AG04449 (cell line): Measurements from ENCODE around the gene PELI1.

Source experiments
- CTCF ChIA-PET: fragments of 350-600 bp; formaldehyde crosslinking; extraction: SDS; loops from one replicate; lab custom pipeline; 2021; ENCODE audit warnings: antibody characterized with exemption; lab: Yijun Ruan, JAX
- POLR2A ChIA-PET: fragments of 400-600, 350-600 bp; formaldehyde crosslinking; extraction: SDS; loops from one replicate; lab custom pipeline; 2020; ENCODE audit warnings: antibody characterized with exemption, inconsistent platforms; lab: Yijun Ruan, JAX
- DNase-seq: peaks from one replicate; pipeline ENCODE4 v3.0.0-alpha.2; 2010; ENCODE audit warnings: low read depth, low spot score
- H3K4me3 ChIP-seq: 2 replicates; pipeline ENCODE4 v1.5.1; 2011; ENCODE audit warnings: low read depth, mild to moderate bottlenecking, control low read depth, low read length
- CTCF ChIP-seq: IDR thresholded peaks from one replicate; pipeline ENCODE4 v1.5.1; 2011; ENCODE audit warnings: mild to moderate bottlenecking, moderate library complexity, low read length, control low read depth, inconsistent platforms; ENCODE audit not compliant: insufficient read depth; ENCODE audit errors: missing control alignments

PELI1 gene

DNA sequence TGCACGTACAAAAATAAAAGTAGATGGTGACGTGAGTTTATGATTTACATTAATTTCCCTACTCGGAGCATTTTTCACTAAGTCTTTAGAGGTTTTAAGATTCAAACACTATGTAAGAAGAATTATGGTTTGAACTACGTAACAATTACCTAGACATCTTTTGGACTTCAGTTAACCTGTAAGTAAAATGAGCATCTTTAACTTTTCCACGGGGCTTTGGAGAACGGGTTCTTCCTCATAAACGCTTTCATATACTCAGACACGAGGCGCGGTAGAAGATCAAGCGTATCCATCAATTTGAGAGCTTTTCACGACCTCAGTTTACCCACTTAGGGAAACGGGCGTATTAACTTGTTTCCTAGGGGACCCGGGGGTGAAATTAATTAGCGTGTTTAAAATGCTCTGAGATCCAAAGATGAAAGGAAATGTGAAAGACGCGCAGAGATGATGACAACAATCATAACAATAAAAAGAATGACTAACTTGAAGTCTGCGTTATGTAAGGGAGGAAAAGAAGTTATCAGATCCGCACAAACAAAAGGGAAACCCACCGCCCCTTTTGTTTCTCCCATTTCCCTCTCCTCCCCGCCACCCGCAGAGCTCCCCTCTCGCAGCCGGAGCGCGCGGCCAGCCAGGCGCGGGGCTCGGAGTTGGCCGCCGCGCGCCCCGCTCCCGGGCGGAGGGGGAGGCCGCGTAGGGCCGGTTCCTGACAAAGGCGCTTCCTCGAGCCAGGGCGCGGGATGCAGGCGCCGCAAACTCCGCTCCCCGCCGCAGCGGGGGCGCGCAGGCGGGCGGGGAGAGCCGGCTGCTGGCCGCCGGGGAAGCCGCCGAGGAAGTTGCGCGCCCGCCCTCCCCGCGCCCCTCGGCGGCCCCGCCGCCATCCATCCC, 807 bp downstream of the PELI1 start:
- TF ChIP-seq CTCF = no peak
- no peak for DNase-seq
- POLR2A ChIA-PET = no interaction called here
- CTCF ChIA-PET = interaction anchor here (0.6 to 1.8 kb wide), 5 partner anchors 18 to 185 kb away, joined by 3 to 6 read pairs (median 3); no protein-coding TSS in a partner anchor
- H3K4me3 ChIP-seq = peak overlapping the region; percentile 86

GRCh38 chr2:64142741-64143168, 1.5 kb downstream of the PELI1 start:
- H3K4me3 ChIP-seq = peak overlapping the region; percentile 86
- POLR2A ChIA-PET = no interaction called here
- no peak for DNase-seq
- CTCF ChIA-PET = interaction anchor here (1.1 to 1.8 kb wide), 7 partner anchors 10 to 188 kb away, joined by 3 to 6 read pairs (median 3); no protein-coding TSS in a partner anchor
- no peak for TF ChIP-seq CTCF

DNA sequence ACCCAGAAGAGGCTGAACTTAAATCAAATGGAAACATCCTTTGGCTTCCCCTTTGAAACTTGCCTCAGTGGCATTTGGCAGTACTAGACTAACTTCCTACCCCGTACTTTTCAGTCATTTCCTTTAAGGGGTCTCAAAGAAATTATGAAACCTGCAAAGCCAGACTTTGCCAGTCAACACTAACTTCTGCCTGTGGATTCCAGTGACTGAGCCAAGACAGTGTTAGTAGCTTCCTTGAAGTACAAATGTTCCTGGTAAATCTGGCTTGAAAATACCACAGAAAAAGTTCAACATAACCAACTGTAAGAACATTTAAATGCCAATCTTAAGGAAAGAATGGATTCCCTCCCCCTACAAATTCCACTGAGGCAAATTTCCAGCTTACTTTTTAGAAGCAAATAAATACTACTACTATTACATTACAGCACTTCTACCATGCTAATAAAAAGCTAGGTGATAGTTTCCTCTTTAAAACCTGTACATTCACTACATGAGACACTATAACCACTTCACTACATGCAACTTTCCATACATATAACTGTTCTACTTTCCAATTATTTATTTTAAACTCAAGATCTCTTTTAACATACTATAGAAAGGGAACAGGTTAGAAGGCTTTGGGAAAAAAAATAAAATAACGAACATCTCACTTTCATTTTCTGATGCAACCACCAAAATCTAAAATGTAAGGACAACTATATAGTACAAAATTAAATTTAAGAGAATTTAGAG, 2.4 kb downstream of the PELI1 start:
- H3K4me3 ChIP-seq = peak overlapping the region; percentile 86

DNA sequence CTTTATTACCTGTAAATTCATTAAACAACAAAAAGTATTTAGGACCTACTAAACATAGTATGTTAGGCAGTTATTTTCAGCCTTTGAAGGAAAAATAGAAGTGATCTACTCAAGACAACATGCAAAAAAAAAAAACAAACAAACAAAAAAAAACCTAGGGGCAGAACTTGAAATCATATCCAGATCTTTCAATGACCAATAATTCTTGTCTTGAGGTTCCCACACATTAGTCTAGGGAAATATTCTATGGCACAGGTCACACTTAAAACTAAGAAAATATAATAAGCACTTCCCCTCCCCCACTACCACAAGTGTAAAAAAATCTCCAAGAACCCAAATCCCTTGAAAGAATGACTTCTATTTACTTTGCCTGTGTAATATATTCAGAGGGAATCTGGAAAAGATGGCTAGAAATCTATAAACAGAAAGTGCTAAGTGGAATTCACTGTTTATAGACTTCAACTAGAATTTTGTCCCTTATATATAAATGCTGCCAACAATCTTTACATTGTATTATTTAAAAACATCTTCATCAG, 3.5 kb downstream of the PELI1 start:
- DNase-seq = no peak
- TF ChIP-seq CTCF = no peak
- no peak overlapping the region for H3K4me3 ChIP-seq
- ChIA-PET CTCF (interaction anchor here (0.6 to 1.5 kb wide), 3 partner anchors 85 to 172 kb away, joined by 3 to 5 read pairs (median 3); no protein-coding TSS in a partner anchor), POLR2A (no interaction called here)

More for the DNA sequence above, 2.4 kb downstream of the PELI1 start:
- no peak for TF ChIP-seq CTCF
- no peak for DNase-seq
- POLR2A ChIA-PET = no interaction called here
- CTCF ChIA-PET = interaction anchor here (0.6 to 1.4 kb wide), 6 partner anchors 11 to 189 kb away, joined by 3 to 5 read pairs (median 3); no protein-coding TSS in a partner anchor

DNA sequence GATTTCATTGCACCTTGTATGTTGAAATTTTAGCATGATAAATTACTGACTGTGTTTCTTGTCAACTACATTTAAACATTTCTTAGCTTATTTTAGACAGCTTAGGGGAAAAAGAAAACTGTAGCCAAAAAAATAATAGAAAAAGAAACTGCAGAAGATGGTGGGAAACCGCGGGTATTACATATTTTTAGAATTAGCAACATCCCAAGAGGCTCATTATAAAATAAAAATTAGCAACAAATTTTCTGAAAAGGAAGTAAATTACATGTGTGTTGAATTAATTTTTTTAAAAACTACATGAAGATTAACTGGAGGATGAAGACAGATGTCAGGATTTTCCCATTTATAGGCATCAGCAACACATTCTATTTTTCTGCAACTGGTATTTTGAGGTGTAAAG, 4.3 kb downstream of the PELI1 start:
- POLR2A ChIA-PET = no interaction called here
- TF ChIP-seq CTCF = no peak
- no peak for DNase-seq
- H3K4me3 ChIP-seq = no peak overlapping the region
- CTCF ChIA-PET = interaction anchor here (1.5 kb wide), 1 partner anchor 173 kb away, joined by 5 read pairs; no protein-coding TSS in a partner anchor
